GM23248 (cell line): ENCODE data around the gene ZBTB22. TPM values are rescaled to one million over a fixed set of nuclear protein-coding genes. Genes with fewer than 3 reads are reported as not detected.

Source experiments
- DNase-seq: peaks from one replicate; pipeline ENCODE4 v3.0.0-alpha.2; 2015
- H2AFZ ChIP-seq: fragments of 200-600 bp; sonication (generic); 2 replicates; pipeline ENCODE4 v1.6.1; 2016; ENCODE audit warnings: antibody characterized with exemption
- H3F3A ChIP-seq: fragments of 200-600 bp; sonication (generic); 2 replicates; pipeline ENCODE4 v1.6.1; 2016; ENCODE audit warnings: mild to moderate bottlenecking, antibody characterized with exemption, mixed run types; ENCODE audit not compliant: insufficient read depth
- H3K27ac ChIP-seq: fragments of 200-600 bp; sonication (generic); 2 replicates; pipeline ENCODE4 v1.5.1; 2016; ENCODE audit warnings: mild to moderate bottlenecking
- H3K27me3 ChIP-seq: fragments of 200-600 bp; sonication (generic); replicated peaks from 2 replicates; pipeline ENCODE4 v1.6.1; 2016; ENCODE audit warnings: mild to moderate bottlenecking; ENCODE audit not compliant: insufficient read depth
- H3K36me3 ChIP-seq: fragments of 200-600 bp; sonication (generic); 2 replicates; pipeline ENCODE4 v1.6.1; 2016; ENCODE audit warnings: low read depth, mild to moderate bottlenecking
- H3K4me1 ChIP-seq: fragments of 200-600 bp; sonication (generic); 2 replicates; pipeline ENCODE4 v1.6.1; 2016; ENCODE audit warnings: mild to moderate bottlenecking; ENCODE audit not compliant: insufficient read depth
- H3K4me2 ChIP-seq: fragments of 200-600 bp; sonication (generic); one replicate; pipeline ENCODE4 v1.6.1; 2016; ENCODE audit warnings: mild to moderate bottlenecking; ENCODE audit not compliant: unreplicated experiment
- H3K4me3 ChIP-seq: fragments of 200-600 bp; sonication (generic); 2 replicates; pipeline ENCODE4 v1.5.1; 2016; ENCODE audit warnings: mild to moderate bottlenecking
- H3K79me2 ChIP-seq: fragments of 200-600 bp; sonication (generic); 2 replicates; pipeline ENCODE4 v1.6.1; 2016; ENCODE audit warnings: mild to moderate bottlenecking; ENCODE audit not compliant: insufficient read depth
- H3K9ac ChIP-seq: fragments of 200-600 bp; sonication (generic); 2 replicates; pipeline ENCODE4 v1.6.1; 2016; ENCODE audit warnings: mild to moderate bottlenecking
- H3K9me2 ChIP-seq: fragments of 200-600 bp; sonication (generic); 2 replicates; pipeline ENCODE4 v1.6.1; 2016; ENCODE audit warnings: mixed run types, mild to moderate bottlenecking, moderate library complexity; ENCODE audit not compliant: insufficient read depth
- H3K9me3 ChIP-seq: fragments of 200-600 bp; sonication (generic); one replicate; pipeline ENCODE4 v1.6.1; 2017; ENCODE audit warnings: low read depth
- H4K20me1 ChIP-seq: fragments of 200-600 bp; sonication (generic); 2 replicates; pipeline ENCODE4 v1.6.0; 2016; ENCODE audit not compliant: insufficient read depth
- EZH2 ChIP-seq: fragments of 200-600 bp; sonication (generic); IDR thresholded peaks from 2 replicates; pipeline ENCODE4 v1.6.1; 2018; ENCODE audit warnings: antibody characterized with exemption, mild to moderate bottlenecking; ENCODE audit not compliant: insufficient read depth, poor library complexity, severe bottlenecking
- EZH2phosphoT487 ChIP-seq: fragments of 200-600 bp; sonication (generic); IDR thresholded peaks from 2 replicates; pipeline ENCODE4 v1.6.1; 2018; ENCODE audit warnings: antibody characterized with exemption, moderate library complexity, mild to moderate bottlenecking, low read depth; ENCODE audit not compliant: insufficient read depth
- WGBS, 2 experiments: methylation state at CpG; one replicate each; pipeline ENCODE4 v1.1.6; 2015 to 2017; ENCODE audit warnings: low lambda C conversion rate in 2 of 2, low coverage in 1 of 2; ENCODE audit errors: missing lambda C conversion rate in 2 of 2; 5-methylcytosine and 5-hydroxymethylcytosine counted together
- in situ Hi-C: fragments of 300-500 bp; cut with MboI; formaldehyde crosslinking; loops from 2 replicates; pipeline ENCODE4 v1.15.0; 2020
- polyA plus RNA-seq: library from polyadenylated mRNA; unstranded; fragments of >200 nt; fragmentation: Nextera tagmentation; extraction: Ambion mirVana; gene quantifications from 2 replicates; pipeline ENCODE4 v1.2.1, GENCODE V29; 2016
- total RNA-seq: library from RNA; depleted of rRNA; stranded (reverse); fragments of >200 nt; shearing (Covaris generic); gene quantifications from 2 replicates; pipeline ENCODE4 v1.2.3, GENCODE V29; 2014

The ZBTB22 gene
- total and polyA plus RNA-seq, 2 experiments from 2014 or later, result 9.8 to 18.3 TPM

DNA sequence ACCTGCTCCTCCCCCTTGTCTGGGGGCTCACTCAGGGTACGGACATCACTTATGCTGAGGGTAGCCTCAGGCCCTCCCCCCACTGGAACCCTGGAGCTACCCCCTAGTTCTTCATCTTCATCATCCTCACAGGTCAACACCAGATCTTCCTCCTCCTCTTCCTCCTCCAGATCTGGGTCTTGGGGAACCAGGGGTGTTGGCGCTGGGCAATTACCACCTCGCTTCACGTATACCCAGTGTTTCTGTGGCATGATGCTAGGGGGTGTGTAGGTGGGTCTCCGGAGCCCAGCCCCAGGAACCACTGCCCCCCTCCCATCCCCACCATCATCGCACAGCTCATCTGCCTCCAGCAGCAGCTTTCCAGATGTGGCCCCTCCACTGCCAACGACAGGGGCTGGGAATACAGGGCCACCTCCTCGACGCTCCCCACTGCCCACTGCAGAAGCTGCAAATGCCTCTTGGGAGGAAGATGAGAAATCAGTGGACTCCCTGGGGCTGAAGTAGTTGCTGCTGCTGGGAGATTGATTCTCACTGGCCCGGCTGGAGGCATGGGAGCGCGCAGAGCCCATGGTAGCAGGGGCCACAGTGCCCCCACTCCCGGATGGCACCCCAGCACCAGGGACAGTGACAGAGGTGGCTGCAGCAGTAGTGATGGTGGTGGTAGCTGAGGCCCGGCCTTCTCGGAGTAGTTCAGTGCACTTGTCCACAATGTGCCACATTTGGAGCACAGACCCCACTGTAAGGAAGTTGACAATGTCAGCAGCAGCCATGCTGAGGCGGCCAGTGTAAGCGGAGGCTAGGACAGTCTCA is 1.5 kb downstream of the ZBTB22 start:
- TF ChIP-seq EZH2phosphoT487 (no peak), EZH2 (no peak)
- Histone ChIP-seq H3K9ac (no peak overlapping the region), H3K9me3 (no peaks in the 10 kb centered on the region), H4K20me1 (no peaks in the 10 kb centered on the region), H3K36me3 (peaks cover 13% of the 10 kb centered on the region; the same call in 1 of the 2 replicates), H3K4me1 (peaks cover 27% of the 10 kb centered on the region), H3K9me2 (no peaks in the 10 kb centered on the region), H3K4me3 (no peak overlapping the region), H3K79me2 (peaks cover 61% of the 10 kb centered on the region), H2AFZ (no peak overlapping the region), H3F3A (peaks cover 23% of the 10 kb centered on the region), H3K4me2 (no peak overlapping the region), H3K27me3 (no peaks in the 10 kb centered on the region), H3K27ac (no peak overlapping the region)
- in situ Hi-C loops, result no loop called here
- 78 to 79% methylated on average over 16 to 17 of the region's 17 CpGs for WGBS, 2 experiments
- no peak for DNase-seq

- in situ Hi-C loops, result no loop called here
- Histone ChIP-seq H3K9me3 (no peaks in the 10 kb centered on the region), H4K20me1 (no peaks in the 10 kb centered on the region), H3K79me2 (peaks cover 61% of the 10 kb centered on the region), H3K9ac (peak overlapping the region; percentile 91), H3K4me2 (peak overlapping the region; percentile 93), H3K27ac (peak overlapping the region; percentile 90), H3K4me1 (peaks cover 20% of the 10 kb centered on the region), H3F3A (peaks cover 15% of the 10 kb centered on the region), H3K9me2 (no peaks in the 10 kb centered on the region), H2AFZ (peak overlapping the region; percentile 41; the same call in 1 of the 2 replicates), H3K4me3 (peak overlapping the region; percentile 94), H3K36me3 (peaks cover 13% of the 10 kb centered on the region; the same call in 1 of the 2 replicates), H3K27me3 (no peaks in the 10 kb centered on the region)
- DNase-seq, result peak; percentile 50
- 64 to 68% methylated on average over 43 to 47 of the region's 47 CpGs for WGBS, 2 experiments
- TF ChIP-seq EZH2phosphoT487 (no peak), EZH2 (no peak)
Measured at GRCh38 chr6:33314943-33315792, 2.4 kb downstream of the ZBTB22 start.

DNA sequence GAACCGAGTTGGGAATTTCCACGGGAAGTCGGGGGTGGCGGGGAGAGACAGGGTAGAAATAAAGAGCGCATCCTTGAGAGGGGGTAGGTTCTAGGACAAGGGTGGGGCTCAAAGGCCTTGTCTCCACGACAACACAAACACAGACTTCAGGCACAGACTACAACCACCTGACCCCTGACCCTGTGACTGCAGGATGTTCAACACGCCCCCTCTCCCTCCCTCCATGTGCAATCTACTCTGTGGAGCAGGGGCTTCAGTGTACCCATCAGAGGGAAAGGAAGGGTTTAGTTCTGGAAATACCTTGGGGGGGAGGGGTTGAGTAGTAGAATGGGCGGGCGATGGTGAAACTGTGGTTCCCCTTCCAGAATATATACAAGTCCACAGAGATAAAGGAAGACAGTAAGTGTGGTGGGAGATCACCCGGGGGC is 3.0 kb downstream of the ZBTB22 start:
- Histone ChIP-seq H3K79me2 (peaks cover 61% of the 10 kb centered on the region), H3K4me3 (peak overlapping the region; percentile 94), H3K4me2 (peak overlapping the region; percentile 93), H3K9me2 (no peaks in the 10 kb centered on the region), H3K9ac (peak overlapping the region; percentile 91), H3K27ac (peak overlapping the region; percentile 90), H3F3A (peaks cover 12% of the 10 kb centered on the region), H3K4me1 (peaks cover 14% of the 10 kb centered on the region), H3K27me3 (no peaks in the 10 kb centered on the region), H4K20me1 (no peaks in the 10 kb centered on the region), H3K36me3 (peaks cover 11% of the 10 kb centered on the region; the same call in 1 of the 2 replicates), H3K9me3 (no peaks in the 10 kb centered on the region), H2AFZ (peak overlapping the region; percentile 41)
- TF ChIP-seq EZH2phosphoT487, result no peak
- TF ChIP-seq EZH2, result no peak
- 3 to 4% methylated on average over 10 of the region's 10 CpGs for WGBS, 2 experiments
- in situ Hi-C loops, result no loop called here
- DNase-seq, result peak; percentile 88

DNA sequence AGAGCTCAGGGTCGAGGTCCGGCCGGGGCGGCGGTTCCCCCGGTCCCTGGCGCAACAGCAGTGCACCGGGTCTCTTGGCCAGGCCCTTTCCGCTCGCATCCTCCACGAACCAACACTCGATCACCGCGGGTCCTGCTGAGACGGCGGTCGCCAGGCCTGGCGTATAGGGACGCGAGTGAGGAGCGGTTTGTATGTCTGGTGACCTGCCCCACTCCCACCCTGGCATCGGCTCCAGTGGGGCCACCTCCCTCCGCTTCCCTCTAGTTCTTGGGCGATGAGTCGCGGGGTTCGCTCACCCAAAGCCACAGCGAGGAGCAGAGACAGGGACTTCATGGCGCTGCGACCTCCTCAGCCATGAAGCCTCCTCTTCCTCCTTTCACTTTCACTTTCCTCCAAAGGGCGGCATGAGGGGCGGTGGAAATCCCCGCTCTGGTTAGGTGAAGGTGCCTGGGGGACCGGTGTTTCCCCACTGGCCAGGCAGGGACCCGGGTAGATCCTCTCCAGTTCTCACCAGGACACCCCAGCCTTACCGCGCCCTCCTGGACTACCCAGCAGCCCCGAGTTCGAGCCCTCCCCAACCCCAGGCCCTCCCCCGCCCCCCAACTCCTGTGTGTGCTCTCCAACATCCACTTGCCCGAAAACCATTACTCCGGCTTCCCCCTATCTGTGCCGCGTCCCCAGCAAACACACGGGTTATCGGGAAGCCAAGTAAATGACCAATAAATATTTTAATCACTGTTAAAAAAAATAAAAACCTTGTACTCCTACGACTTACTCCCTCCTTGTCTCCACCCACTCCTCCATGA is 3.6 kb downstream of the ZBTB22 start, which contains the start of gene TAPBP:
TAPBP (minus strand) TSS at position 370 of the 806 bp plus-strand sequence; CDS start at position 333, 37 bp downstream.
- TF ChIP-seq EZH2phosphoT487 (no peak), EZH2 (no peak)
- peak within 1 kb of the TSS; percentile 90 for H3K27ac ChIP-seq
- no peaks in the 10 kb centered on the region for H3K9me2 ChIP-seq
- no peaks in the 10 kb centered on the region; the same call in 1 of the 2 replicates for H4K20me1 ChIP-seq
- peak; percentile 75 for DNase-seq
- peak within 1 kb of the TSS; percentile 94 for H3K4me3 ChIP-seq
- peak within 1 kb of the TSS; percentile 41 for H2AFZ ChIP-seq
- peak within 1 kb of the TSS; percentile 93 for H3K4me2 ChIP-seq
- peak within 1 kb of the TSS; percentile 91 for H3K9ac ChIP-seq
- H3F3A ChIP-seq, result peaks cover 11% of the 10 kb centered on the region
- in situ Hi-C loops, result no loop called here
- peaks cover 8% of the 10 kb centered on the region; the same call in 1 of the 2 replicates for H3K36me3 ChIP-seq
- H3K79me2 ChIP-seq, result peaks cover 61% of the 10 kb centered on the region
- WGBS, 2 experiments, result 0 to 1% methylated on average over 33 to 45 of the region's 47 CpGs
- H3K9me3 ChIP-seq, result no peaks in the 10 kb centered on the region
- peaks cover 13% of the 10 kb centered on the region for H3K4me1 ChIP-seq
- H3K27me3 ChIP-seq, result no peaks in the 10 kb centered on the region
